Stimulated activated CD8-positive, alpha-beta memory T cell treated with anti-CD3 and anti-CD28 coated beads, Interleukin-2, amount 100 ng/mL, for 1 hour (primary cell): ENCODE data around the gene SLC28A1.
"Not testable (repeated sequence)": the region's sequence is repeated elsewhere in the genome, so short reads cannot be mapped to it uniquely, and the experiment has no call there.

ENCODE experiments used
- DNase-seq, 2 donors: peaks; one replicate each; pipeline ENCODE4 v3.0.0-alpha.2; 2020; ENCODE audit warnings: low read depth in 2 of 2

Gene SLC28A1

DNA sequence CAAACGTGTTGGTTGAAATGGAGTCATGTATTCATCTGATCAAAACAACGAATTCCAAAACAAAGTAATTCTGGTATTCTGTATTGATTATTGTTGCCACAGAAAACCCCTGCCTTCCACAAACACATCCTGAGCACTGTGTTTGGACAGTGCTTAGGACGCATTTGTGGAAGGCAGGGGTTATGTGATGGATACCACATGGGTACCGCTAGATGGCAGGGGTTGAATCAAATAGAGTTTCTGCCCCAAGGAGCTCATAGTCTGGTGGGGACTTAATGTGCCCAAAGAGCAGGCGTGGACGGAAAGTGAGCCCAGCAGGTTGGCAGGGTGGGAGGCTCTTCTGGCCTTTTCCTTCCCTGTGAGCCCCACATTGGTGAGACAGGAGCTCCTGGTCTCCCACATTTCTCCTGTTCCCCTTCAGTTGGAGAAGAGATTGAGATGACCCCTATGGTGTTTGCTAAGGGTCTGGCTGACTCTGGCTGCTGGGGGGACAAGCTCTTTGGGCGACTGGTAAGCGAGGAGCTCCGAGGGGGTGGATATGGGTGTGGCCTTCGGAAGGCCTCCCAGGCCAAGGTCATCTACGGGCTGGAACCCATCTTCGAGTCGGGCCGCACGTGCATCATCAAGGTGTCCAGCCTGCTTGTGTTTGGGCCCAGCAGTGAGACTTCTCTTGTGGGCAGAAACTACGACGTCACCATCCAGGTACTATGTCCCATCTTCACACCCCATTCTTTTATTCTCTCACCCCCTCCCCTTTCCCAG, 22.1 kb upstream of the SLC28A1 start:
- DNase-seq = no peak

GRCh38 chr15:84863565-84864443, 20.7 kb upstream of the SLC28A1 start:
- DNase-seq = no peak

DNA sequence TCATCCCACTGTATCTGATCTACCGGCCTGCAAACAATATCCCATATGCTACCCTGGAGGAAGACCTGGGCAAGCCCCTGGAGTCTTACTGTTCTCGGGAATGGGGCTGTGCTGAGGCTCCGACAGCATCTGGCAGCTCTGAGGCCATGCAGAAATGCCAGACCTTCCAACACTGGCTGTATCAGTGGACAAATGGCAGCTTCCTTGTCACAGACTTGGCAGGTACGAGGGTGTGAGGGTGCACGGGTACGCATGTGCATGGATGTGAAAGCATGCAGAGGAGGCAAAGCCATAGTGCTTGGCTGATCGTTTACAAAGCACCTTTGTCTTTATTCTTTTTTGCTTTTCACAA, 20.0 kb upstream of the SLC28A1 start:
- no peak for DNase-seq

DNA sequence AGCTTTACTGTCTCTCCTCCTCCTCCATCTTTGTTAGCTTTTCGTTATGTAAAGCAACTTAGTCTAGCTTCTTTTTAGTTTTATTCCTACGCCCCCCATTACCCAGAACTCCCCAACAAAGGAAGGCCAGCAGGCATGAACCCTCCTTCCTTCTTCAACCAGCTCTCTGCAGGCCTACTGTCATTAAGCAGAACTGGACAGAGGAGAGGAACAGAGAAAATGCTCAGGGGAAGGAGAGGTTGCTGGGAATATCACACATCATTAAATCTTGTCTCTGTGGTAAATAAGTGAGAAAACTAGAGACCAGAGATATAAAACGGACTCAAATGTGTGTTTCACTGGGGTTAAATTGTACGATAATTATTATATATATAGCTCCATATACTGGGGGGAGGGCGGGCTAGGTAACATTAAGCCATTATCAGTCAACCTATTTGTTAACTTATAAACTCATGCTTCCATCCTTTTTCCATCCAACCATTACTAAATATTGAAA, 19.3 kb upstream of the SLC28A1 start:
- DNase-seq = no peak

GRCh38 chr15:84868037-84868880, 16.2 kb upstream of the SLC28A1 start:
- no peak for DNase-seq

DNA sequence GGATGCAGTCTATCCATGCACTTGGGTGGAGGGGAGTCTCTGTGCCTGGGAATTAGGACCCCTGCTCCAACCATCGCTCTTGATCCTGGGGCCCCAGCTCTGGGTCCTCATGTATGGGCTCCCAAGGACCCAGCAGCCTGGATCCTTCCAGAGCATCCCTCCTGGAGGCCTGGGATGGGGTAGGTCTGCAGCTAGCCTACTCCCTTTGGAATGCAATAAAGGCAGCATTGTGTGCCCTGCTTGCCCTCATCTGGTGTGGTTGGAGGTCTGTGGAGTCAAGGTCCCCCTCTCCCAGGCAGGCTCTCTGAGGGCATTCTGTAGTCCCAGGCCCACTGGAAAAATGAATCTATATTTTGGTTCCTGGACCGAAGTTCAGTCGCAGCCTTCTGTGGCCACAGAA, 15.0 kb upstream of the SLC28A1 start:
- DNase-seq = no peak

- no peak for DNase-seq
Observed at GRCh38 chr15:84871428-84871985, 13.0 kb upstream of the SLC28A1 start.

DNA sequence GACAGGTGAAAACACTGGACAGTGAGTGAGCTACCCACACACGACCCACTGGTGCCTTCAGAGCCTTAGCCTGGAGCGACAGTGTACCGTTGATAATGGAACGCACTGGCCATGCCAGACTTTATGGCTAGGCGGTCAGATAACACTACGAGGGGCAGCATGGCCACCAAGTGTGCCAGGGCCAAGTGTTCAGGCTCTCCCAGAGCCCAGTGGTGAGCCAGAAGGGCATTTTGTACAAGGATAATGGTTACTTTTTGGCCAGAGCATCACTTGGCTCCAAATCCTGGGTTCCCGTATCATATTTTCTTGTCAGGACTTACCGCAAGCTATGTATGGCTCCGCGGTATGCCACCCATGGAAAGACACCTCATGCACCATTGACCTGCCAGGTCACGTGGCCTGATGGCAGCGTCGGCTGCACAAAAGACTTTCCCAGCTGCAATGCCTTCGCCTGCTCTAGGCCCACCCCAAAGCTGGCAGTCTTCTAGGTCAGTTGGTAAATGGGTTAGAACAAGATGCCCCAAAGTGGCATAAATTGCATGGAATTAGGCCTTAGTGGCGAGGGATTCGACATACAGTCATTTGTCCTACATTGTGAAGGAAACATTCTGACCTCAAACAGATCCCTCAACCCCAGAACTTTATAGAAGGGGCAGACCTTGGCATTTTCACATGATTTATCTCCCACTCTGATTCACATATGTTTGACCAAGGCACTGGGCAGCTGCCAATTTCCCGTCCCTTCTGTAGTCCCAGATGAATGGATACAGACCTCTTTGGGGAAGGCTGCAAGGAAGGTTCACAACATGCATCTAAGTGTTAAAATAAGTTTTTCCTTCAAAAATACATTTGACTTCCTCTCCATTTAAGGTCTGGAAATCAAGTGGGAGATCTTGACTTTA, 12.2 kb upstream of the SLC28A1 start:
- DNase-seq = no peak

- DNase-seq = no peak
Observed at GRCh38 chr15:84873997-84874396, 10.5 kb upstream of the SLC28A1 start.

DNA sequence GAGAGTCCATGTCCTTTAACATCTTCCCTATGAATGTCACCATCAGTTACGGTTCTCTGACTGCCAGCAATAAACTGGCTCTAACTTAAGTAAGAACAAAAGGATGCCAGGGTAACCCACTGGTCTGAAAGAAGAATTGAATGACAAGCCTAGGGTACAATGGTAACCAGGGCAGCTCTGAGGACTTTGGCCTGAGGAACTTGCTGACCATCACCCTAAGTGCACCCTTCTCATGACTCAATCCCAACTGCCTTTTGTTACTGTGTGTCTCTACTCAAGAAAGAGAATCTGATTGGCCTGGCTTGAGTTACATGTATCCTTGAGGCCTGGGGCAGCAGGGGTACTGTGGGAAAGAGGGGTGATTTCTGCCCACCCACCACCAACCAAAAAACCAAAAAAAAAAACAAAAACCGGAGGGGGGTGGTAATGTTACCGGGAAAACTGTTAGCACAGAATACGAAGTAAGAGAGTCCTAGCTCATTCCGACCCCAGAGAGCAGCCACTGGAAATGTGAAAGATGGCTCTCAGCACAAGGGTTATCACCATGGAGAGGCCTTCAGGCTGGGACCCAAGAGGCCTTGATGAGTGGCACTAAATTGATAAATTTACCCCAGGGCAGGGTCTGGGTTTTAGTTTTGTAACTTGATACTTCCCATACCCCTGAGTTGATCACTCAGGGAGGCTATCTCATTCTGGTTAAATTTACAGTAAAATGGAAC, 9.3 kb upstream of the SLC28A1 start:
- DNase-seq = no peak

DNA sequence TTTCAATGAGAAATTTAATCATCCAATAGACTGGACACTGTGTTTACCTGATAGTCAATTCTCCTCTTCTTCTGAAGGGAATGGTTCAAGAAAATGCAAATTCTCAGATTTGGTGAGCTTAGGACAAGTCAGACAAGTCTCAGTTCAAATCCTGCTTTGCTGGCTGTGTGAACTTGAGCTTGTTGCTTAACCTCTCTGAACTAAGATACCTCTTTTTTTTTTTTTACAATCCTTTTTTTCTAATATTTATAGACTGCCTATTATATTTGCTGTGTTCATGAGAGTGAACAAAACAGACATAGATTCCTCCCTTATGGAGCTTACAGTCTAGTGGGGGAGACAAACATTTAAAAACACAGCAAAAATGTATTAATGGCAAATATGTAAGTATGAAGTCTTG, 8.2 kb upstream of the SLC28A1 start:
- DNase-seq = no peak

DNA sequence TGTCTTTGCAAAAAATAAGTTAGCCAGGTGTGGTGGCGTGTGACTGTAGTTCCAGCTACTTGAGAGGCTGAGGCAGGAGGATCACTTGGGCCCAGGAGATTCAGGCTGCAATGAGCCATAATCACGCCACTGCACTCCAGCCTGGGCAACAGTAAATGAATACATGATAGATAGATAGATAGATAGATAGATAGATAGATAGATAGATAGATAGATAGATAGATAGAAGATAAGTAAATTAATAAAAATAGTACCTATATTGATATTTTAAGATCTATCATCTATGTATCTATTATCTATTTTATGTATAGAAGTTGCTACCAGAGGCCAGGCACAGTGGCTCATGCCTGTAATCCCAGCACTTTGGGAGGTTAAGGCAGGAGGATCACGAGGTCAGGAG, 6.8 kb upstream of the SLC28A1 start:
- DNase-seq = not testable (repeated sequence)

DNA sequence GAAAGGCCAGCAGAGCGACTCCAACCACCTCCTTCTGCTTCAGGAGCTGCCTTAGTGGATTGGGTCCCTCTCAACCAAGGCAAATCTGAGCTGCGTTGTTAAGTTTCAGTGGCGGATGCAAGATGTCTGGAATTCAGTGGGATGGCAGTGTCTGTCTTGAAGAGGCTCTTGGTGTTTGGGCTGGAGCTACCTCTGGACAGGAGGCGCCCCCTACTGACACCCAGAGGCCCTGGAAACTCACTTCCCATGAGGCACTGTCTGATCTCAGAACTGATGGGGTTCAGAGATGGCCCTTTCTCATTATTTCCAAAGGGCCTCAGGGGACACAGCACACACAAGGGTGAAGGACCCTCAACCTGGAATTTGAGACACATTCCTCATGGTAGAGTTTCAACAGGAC, 6.0 kb upstream of the SLC28A1 start:
- DNase-seq = peak; percentile 13 to 31

DNA sequence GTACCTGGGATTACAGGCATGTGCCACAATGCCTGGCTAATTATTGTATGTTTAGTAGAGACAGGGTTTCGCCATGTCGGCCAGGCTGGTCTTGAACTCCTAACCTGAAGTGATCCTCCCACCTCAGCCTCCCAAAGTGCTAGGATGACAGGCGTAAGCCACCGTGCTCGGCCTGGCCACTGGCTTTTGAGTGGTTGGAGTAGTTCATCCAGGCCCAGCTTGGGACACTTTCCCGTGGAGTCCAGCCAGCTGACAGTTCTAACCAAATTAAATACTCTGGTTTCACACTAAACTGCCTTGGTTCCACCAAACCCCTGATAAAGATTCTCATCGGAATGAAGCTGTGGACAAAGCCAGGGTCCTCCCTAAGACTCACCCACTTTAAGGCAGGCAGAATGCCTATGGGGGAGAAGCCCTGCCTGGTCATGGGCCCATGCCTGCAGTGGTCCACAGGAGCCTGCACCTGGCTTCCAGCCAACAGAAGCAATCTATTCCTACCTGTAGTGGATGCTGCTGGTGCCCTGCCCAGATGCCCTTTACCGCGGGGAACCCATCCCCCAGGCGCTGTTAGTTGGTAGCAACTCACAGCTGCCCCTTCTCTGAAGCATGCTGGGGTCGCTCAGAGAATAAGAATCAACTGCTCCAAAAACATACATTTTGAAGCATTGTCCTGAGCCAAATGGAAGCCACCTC, 5.2 kb upstream of the SLC28A1 start:
- no peak for DNase-seq

DNA sequence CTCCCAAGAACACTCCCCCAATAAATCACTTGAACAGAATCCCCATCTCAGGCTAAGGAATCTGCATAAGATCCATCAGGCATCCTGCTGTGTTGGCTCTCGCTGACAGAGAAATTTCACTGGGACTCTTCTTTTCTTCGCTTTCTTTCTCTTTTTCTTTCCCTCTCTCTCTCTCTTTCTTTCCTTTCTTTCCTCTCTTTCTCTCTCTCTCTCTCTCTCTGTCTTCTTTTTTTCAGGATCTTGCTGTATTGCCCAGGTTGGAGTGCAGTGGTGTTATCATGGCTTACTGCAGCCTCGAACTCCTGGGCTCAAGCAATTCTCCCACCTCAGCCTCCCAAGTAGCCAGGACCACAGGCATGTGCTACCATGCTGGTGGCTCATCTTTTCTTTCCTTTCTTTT, 4.5 kb upstream of the SLC28A1 start:
- DNase-seq = no peak

GRCh38 chr15:84880822-84881519, 3.5 kb upstream of the SLC28A1 start:
- DNase-seq = no peak

GRCh38 chr15:84881520-84881830, 3.0 kb upstream of the SLC28A1 start:
- DNase-seq = no peak

DNA sequence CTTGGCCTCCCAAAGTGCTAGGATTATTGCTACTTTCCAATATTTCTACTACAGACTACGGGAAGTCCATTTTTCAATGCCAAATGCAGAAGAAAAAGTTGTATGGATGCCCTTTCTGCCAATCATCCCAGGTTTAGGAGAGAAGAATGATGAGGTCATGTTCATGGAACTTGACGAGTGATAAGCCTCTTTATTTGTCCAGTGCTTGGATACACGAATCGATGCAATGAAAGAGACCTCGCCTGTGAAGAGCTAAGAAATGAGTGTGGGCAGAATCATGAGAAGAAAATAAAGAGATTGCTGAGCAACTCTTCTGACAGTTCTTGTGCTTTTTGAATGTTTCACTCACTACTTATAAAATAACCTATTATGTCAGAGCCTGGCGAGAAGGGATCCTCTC, 996 bp upstream of the SLC28A1 start:
- DNase-seq = no peak

GRCh38 chr15:84885801-84886200, 1.3 kb downstream of the SLC28A1 start:
- no peak for DNase-seq
